GM12878 (cell line): Measurements from ENCODE around the gene RPL27A. TPM values are rescaled to one million over a fixed set of nuclear protein-coding genes. Genes with fewer than 3 reads are reported as not detected.

Source experiments
- ATAC-seq: fragments of 200-7000 bp; cut with Tn5 transposase; 3 replicates; pipeline ENCODE4 v1.9.1; 2020; ENCODE audit warnings: mild to moderate bottlenecking, moderate library complexity
- BruUV-seq: library from RNA; stranded (reverse); fragments of 400-500 nt; replicated peaks from 2 replicates; lab custom pipeline; 2021; lab: Mats Ljungman, UMichigan
- CTCF ChIA-PET: fragments of 300-600 bp; sonication (Branson Sonifier 250); formaldehyde crosslinking; extraction: SDS; loops from one replicate; lab custom pipeline; 2021; ENCODE audit warnings: inconsistent platforms; lab: Yijun Ruan, JAX
- POLR2A ChIA-PET: fragments of 350-600 bp; formaldehyde crosslinking; extraction: SDS; loops from one replicate; lab custom pipeline; 2021; ENCODE audit warnings: inconsistent platforms; lab: Charles Lee
- RAD21 ChIA-PET: fragments of 300-600 bp; sonication (Branson Sonifier 250); formaldehyde crosslinking; loops from one replicate; lab custom pipeline; 2023; ENCODE audit warnings: antibody characterized with exemption; ENCODE audit not compliant: unreplicated experiment; lab: Charles Lee
- SMC1A ChIA-PET: fragments of 300-600 bp; sonication (Branson Sonifier 250); formaldehyde crosslinking; loops from one replicate; lab custom pipeline; 2023; ENCODE audit not compliant: unreplicated experiment, uncharacterized antibody; lab: Charles Lee
- DNase-seq: peaks from one replicate; pipeline ENCODE4 v3.0.0-alpha.2; 2011; ENCODE audit warnings: low read depth, low spot score
- FAIRE-seq: peaks from 3 replicates; lab custom pipeline; 2011; peaks lifted over from hg19 to GRCh38; lab: Jason Lieb, UNC
- H2AFZ ChIP-seq: 2 replicates; pipeline ENCODE4 v1.6.0; 2011; ENCODE audit warnings: low read depth, low read length, control low read depth; ENCODE audit not compliant: control insufficient read depth
- H3K27ac ChIP-seq: 2 replicates; pipeline ENCODE4 v1.5.1; 2011; ENCODE audit warnings: control low read depth; ENCODE audit not compliant: control insufficient read depth, insufficient read depth
- H3K27me3 ChIP-seq, 2 experiments: replicated peaks in 1 of 2; 2 replicates each; pipeline versions ENCODE4 v1.6.0 to v1.6.1; 2011; ENCODE audit warnings: low read length in 1 of 2; ENCODE audit not compliant: control insufficient read depth in 2 of 2, insufficient read depth in 2 of 2
- H3K36me3 ChIP-seq, 2 experiments: 2 replicates each; pipeline ENCODE4 v1.5.1; 2011; ENCODE audit warnings: low read length in 1 of 2; ENCODE audit not compliant: control insufficient read depth in 2 of 2, insufficient read depth in 2 of 2
- H3K4me1 ChIP-seq: 2 replicates; pipeline ENCODE4 v1.6.1; 2011; ENCODE audit warnings: mild to moderate bottlenecking, low read length, moderate library complexity, mixed read lengths; ENCODE audit not compliant: control insufficient read depth, insufficient read depth
- H3K4me2 ChIP-seq: 2 replicates; pipeline ENCODE4 v1.6.0; 2011; ENCODE audit warnings: control low read depth; ENCODE audit not compliant: control insufficient read depth, insufficient read depth
- H3K4me3 ChIP-seq: fragments of 200-600 bp; sonication (generic); 2 replicates; pipeline ENCODE4 v1.5.1; 2016
- H3K79me2 ChIP-seq: 2 replicates; pipeline ENCODE4 v1.6.0; 2011; ENCODE audit warnings: low read length; ENCODE audit not compliant: control insufficient read depth, insufficient read depth
- H3K9ac ChIP-seq: 2 replicates; pipeline ENCODE4 v1.8.0; 2011; ENCODE audit warnings: low read length, control low read depth, mixed read lengths; ENCODE audit not compliant: control insufficient read depth, insufficient read depth
- H3K9me3 ChIP-seq: replicated peaks from 3 replicates; pipeline ENCODE4 v1.5.1; 2011; ENCODE audit warnings: mild to moderate bottlenecking, low read length; ENCODE audit not compliant: control insufficient read depth, insufficient read depth
- H4K20me1 ChIP-seq: 2 replicates; pipeline ENCODE4 v1.6.0; 2011; ENCODE audit not compliant: control insufficient read depth, insufficient read depth
- ASH2L ChIP-seq: fragments of 300-600, 200-600 bp; sonication (generic); IDR thresholded peaks from 2 replicates; pipeline ENCODE4 v1.6.1; 2017; ENCODE audit warnings: low read depth, mild to moderate bottlenecking, borderline replicate concordance
- BCL3 ChIP-seq: IDR thresholded peaks from 2 replicates; pipeline ENCODE4 v1.6.1; 2011; ENCODE audit warnings: borderline replicate concordance, low read depth, mild to moderate bottlenecking, moderate library complexity, low read length; ENCODE audit not compliant: insufficient read depth, poor library complexity, severe bottlenecking
- BHLHE40 ChIP-seq, 2 experiments: fragments of 450-650 bp in 1 of 2; IDR thresholded peaks; 2 replicates each; pipeline ENCODE4 v1.6.1; 2011 to 2017; ENCODE audit warnings: low read depth in 2 of 2, borderline replicate concordance in 1 of 2, improper control_type of control experiment in 1 of 2, low read length in 1 of 2, mild to moderate bottlenecking in 1 of 2
- FOXK2 ChIP-seq: fragments of 450-650 bp; IDR thresholded peaks from 2 replicates; pipeline ENCODE4 v1.6.1; 2017; ENCODE audit warnings: mild to moderate bottlenecking, moderate library complexity
- NFYA ChIP-seq: IDR thresholded peaks from 2 replicates; pipeline ENCODE4 v1.6.1; 2011; ENCODE audit warnings: low read depth, mild to moderate bottlenecking, low read length, improper control_type of control experiment, borderline replicate concordance
- RELB ChIP-seq: fragments of 450-650 bp; IDR thresholded peaks from 2 replicates; pipeline ENCODE4 v1.6.1; 2017; ENCODE audit warnings: low read depth, mild to moderate bottlenecking, moderate library complexity
- TBL1XR1 ChIP-seq: IDR thresholded peaks from 2 replicates; pipeline ENCODE4 v1.6.1; 2012; ENCODE audit warnings: low read depth, low read length, improper control_type of control experiment
- USF1 ChIP-seq: IDR thresholded peaks from 2 replicates; pipeline ENCODE4 v1.6.1; 2011; ENCODE audit warnings: borderline replicate concordance, low read depth, mild to moderate bottlenecking, moderate library complexity, mixed read lengths, low read length; ENCODE audit not compliant: insufficient read depth; ENCODE audit errors: extremely low read length
- ZBTB11 ChIP-seq: fragments of 450-650 bp; formaldehyde crosslinking; IDR thresholded peaks from 2 replicates; pipeline ENCODE4 v1.5.0; 2022; ENCODE audit warnings: mild to moderate bottlenecking, missing genetic modification characterization
- WGBS: methylation state at CpG from one replicate; pipeline ENCODE4 v1.1.6; 2016; ENCODE audit warnings: low lambda C conversion rate; ENCODE audit not compliant: insufficient replicate concordance, insufficient coverage; ENCODE audit errors: missing lambda C conversion rate; 5-methylcytosine and 5-hydroxymethylcytosine counted together
- in situ Hi-C: fragments of 300-500 bp; cut with MboI; formaldehyde crosslinking; loops from 9 replicates; pipeline ENCODE4 v1.14.3; 2018; ENCODE audit warnings: mixed read lengths
- intact Hi-C: fragments of 100-400 bp; cut with micrococcal nuclease; formaldehyde crosslinking; loops from one replicate; pipeline ENCODE4 v1.14.2; 2022; ENCODE audit not compliant: unreplicated experiment
- polyA plus RNA-seq, 11 experiments: library from polyadenylated mRNA; depleted of rRNA in 4 of 11; unstranded in 6 of 11; stranded (reverse) in 5 of 11; fragments of >200 nt; fragmentation: Nextera tagmentation in 4 of 11; fragmentation: Illumina TruSeq in 1 of 11; extraction: Ambion mirVana in 4 of 11; extraction: Trizol in 1 of 11; gene quantifications; 1 replicate in 1 of 11; 2 replicates in 10 of 11; pipeline versions ENCODE4 v1.2.1 to v1.2.3, GENCODE V29; 2011 to 2016; ENCODE audit warnings: inconsistent platforms in 2 of 11, missing spikeins in 2 of 11, low read depth in 1 of 11
- total RNA-seq, 4 experiments: library from RNA; depleted of rRNA in 3 of 4; stranded (reverse); fragments of >200 nt in 3 of 4; fragmentation: Illumina TruSeq in 1 of 4; extraction: Trizol in 1 of 4; gene quantifications; 2 replicates each; pipeline versions ENCODE4 v1.2.1 to v1.2.3, GENCODE V29; 2013 to 2021

The RPL27A gene
- total and polyA plus RNA-seq, 10 of the 15 experiments (the other 5 are each of a cell fraction or from before 2014, with no cell fraction given): 978 to 4,776 (median 1,959) TPM

GRCh38 chr11:8686325-8686724 is 3.7 kb downstream of the RPL27A start (continued):
- TF ChIP-seq USF1: no peak
- no peak for TF ChIP-seq BCL3

- TSS peak; percentile 97 for BruUV-seq
- Histone ChIP-seq H2AFZ (peak overlapping the region; percentile 39), H3K9ac (peak overlapping the region; percentile 85), H3K4me2 (peak overlapping the region; percentile 84), H3K27ac (peak overlapping the region; percentile 88), H3K4me1 (peaks cover 31% of the 10 kb centered on the region), H4K20me1 (peaks cover 5% of the 10 kb centered on the region; the same call in 1 of the 2 replicates), H3K9me3 (no peaks in the 10 kb centered on the region), H3K79me2 (peaks cover 45% of the 10 kb centered on the region), H3K36me3 (peaks cover 8 to 28% of the 10 kb centered on the region in 2 experiments), H3K4me3 (peak overlapping the region; percentile 88), H3K27me3 (no peaks in the 10 kb centered on the region)
- peak; percentile 92 for DNase-seq
- POLR2A ChIA-PET: interaction anchor here (0.6 to 1.3 kb wide), 5 partner anchors 11 to 271 kb away, joined by 3 to 6 read pairs (median 5); no protein-coding TSS in a partner anchor
- FAIRE-seq: peak; percentile 86
- CTCF ChIA-PET: interaction anchor here (0.7 to 2.6 kb wide), 7 partner anchors 32 to 271 kb away, joined by 3 to 13 read pairs (median 4); no protein-coding TSS in a partner anchor
- under 1% methylated on average over 56 of the region's 56 CpGs for WGBS
- SMC1A ChIA-PET: interaction anchor here (0.6 to 1.6 kb wide), 7 partner anchors 9 to 702 kb away, joined by 3 to 6 read pairs (median 4); no protein-coding TSS in a partner anchor
- in situ Hi-C loops: no loop called here
- ATAC-seq: peak; percentile 91
- RAD21 ChIA-PET: interaction anchor here (0.9 to 1.8 kb wide), 5 partner anchors 43 to 702 kb away, joined by 3 to 11 read pairs (median 4); partner anchors contain the start of gene EIF3F
- intact Hi-C loops: loop anchor here (1.0 to 10.0 kb wide), 5 partner anchors 125 to 379 kb away; partner anchors contain the start of gene AKIP1
- peak; percentile 54 to 63; a peak in 3 of 4 replicates for TF ChIP-seq BHLHE40 (IDR thresholded peaks at IDR 0.05; ENCODE audit: borderline replicate concordance in 1 of 2, low read depth in 2 of 2, low read length in 1 of 2)
- TF ChIP-seq ZBTB11: peak; percentile 72
- peak; percentile 86 for TF ChIP-seq RELB
- no peak for TF ChIP-seq FOXK2
- TF ChIP-seq ASH2L: 0 out of 2 replicates have a peak, but pooled peaks have one; percentile 66
- peak; percentile 71 for TF ChIP-seq TBL1XR1
- TF ChIP-seq NFYA: no peak
Measured at GRCh38 chr11:8688414-8689362, 6.1 kb downstream of the RPL27A start.
